NCI-H1417 (cell line): ENCODE data around the gene LMO1.

ENCODE experiments used
- DNase-seq, 3 experiments: peaks; one replicate each; lab custom pipeline; 2025; lab: John Stamatoyannopoulos, UW

Gene LMO1

GRCh38 chr11:8205566-8205965 is 58.1 kb downstream of the LMO1 start:
- no peak for DNase-seq

- no peak for DNase-seq
Measured at GRCh38 chr11:8204596-8204995, 59.1 kb downstream of the LMO1 start.

GRCh38 chr11:8204025-8204424 is 59.7 kb downstream of the LMO1 start:
- no peak for DNase-seq

- DNase-seq = no peak
Measured at GRCh38 chr11:8203414-8203715, 60.3 kb downstream of the LMO1 start.

- no peak for DNase-seq
Measured at GRCh38 chr11:8202516-8203413, 60.9 kb downstream of the LMO1 start.

- DNase-seq = no peak
Measured at GRCh38 chr11:8201644-8202365, 61.9 kb downstream of the LMO1 start.

GRCh38 chr11:8199676-8200075 is 64.0 kb downstream of the LMO1 start:
- DNase-seq = no peak

- DNase-seq = no peak
Measured at GRCh38 chr11:8196749-8197148, 66.9 kb downstream of the LMO1 start.

- no peak for DNase-seq
Measured at GRCh38 chr11:8194956-8195355, 68.7 kb downstream of the LMO1 start.

GRCh38 chr11:8192896-8193209 is 70.8 kb downstream of the LMO1 start:
- DNase-seq = no peak

GRCh38 chr11:8192016-8192895 is 71.4 kb downstream of the LMO1 start:
- DNase-seq = peak; percentile 60 to 84 (median 73)

- no peak for DNase-seq
Measured at GRCh38 chr11:8190431-8190830, 73.2 kb downstream of the LMO1 start.

- DNase-seq = no peak
Measured at GRCh38 chr11:8186429-8186828, 77.2 kb downstream of the LMO1 start.

GRCh38 chr11:8183111-8183510 is 80.6 kb downstream of the LMO1 start:
- no peak for DNase-seq

- DNase-seq = no peak
Measured at GRCh38 chr11:8180469-8180868, 83.2 kb downstream of the LMO1 start.

GRCh38 chr11:8178297-8178696 is 85.4 kb downstream of the LMO1 start:
- no peak for DNase-seq

- DNase-seq = no peak
Measured at GRCh38 chr11:8177136-8177535, 86.5 kb downstream of the LMO1 start.
